Liver (tissue), 3 donors: ENCODE data around the gene OR51E2.

Experiments used
- NR2F2 ChIP-seq: IDR thresholded peaks from 2 replicates; pipeline ENCODE4 v1.6.1; 2016; ENCODE audit warnings: antibody characterized with exemption
- RAD21 ChIP-seq, 2 donors: IDR thresholded peaks; 2 replicates each; pipeline ENCODE4 v1.6.1; 2016; ENCODE audit warnings: antibody characterized with exemption in 2 of 2, mild to moderate bottlenecking in 2 of 2
- SP1 ChIP-seq: IDR thresholded peaks from 2 replicates; pipeline ENCODE4 v1.6.1; 2018; ENCODE audit warnings: antibody characterized with exemption, mild to moderate bottlenecking
- TAF1 ChIP-seq: conservative IDR thresholded peaks from 2 replicates; pipeline ENCODE4 v1.6.1; 2016; ENCODE audit warnings: antibody characterized with exemption, mild to moderate bottlenecking
- TF ChIP-seq, protein P1 (sequence below): IDR thresholded peaks from 2 replicates; pipeline ENCODE4 v1.6.1; 2016; ENCODE audit warnings: antibody characterized with exemption, mild to moderate bottlenecking
- TF ChIP-seq, protein P2 (sequence below): fragments of 150-350 bp; IDR thresholded peaks from 2 replicates; pipeline ENCODE4 v1.5.1; 2017; ENCODE audit warnings: improper control_type of control experiment, low read depth, low read length; ENCODE audit not compliant: missing input control
- TF ChIP-seq, protein P3 (sequence below): IDR thresholded peaks from 2 replicates; pipeline ENCODE4 v1.6.1; 2016; ENCODE audit warnings: antibody characterized with exemption
- donor health status: healthy.
- donor health status: healthy.

DNA sequence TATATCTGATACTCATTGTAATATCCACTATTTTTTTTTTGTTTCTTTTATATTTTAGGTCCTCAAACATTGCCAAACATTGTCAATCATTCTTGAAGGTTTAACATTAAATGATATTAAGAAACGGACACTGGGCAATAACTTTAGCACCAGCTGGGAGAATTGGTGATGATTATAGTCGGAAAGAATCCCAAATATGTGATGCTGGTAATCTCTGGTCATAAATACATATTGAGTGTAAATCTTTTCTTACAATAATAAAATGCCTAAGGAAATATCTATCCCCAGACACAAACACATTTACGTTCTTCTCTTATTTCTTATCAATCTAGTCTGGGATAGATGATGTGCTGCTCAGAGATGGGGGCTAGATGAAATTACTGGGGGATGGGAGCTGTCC, 25.2 kb downstream of the OR51E2 start:
- no peak for TF ChIP-seq SP1
- TF ChIP-seq NR2F2, result no peak
- TF ChIP-seq, protein P1, sequence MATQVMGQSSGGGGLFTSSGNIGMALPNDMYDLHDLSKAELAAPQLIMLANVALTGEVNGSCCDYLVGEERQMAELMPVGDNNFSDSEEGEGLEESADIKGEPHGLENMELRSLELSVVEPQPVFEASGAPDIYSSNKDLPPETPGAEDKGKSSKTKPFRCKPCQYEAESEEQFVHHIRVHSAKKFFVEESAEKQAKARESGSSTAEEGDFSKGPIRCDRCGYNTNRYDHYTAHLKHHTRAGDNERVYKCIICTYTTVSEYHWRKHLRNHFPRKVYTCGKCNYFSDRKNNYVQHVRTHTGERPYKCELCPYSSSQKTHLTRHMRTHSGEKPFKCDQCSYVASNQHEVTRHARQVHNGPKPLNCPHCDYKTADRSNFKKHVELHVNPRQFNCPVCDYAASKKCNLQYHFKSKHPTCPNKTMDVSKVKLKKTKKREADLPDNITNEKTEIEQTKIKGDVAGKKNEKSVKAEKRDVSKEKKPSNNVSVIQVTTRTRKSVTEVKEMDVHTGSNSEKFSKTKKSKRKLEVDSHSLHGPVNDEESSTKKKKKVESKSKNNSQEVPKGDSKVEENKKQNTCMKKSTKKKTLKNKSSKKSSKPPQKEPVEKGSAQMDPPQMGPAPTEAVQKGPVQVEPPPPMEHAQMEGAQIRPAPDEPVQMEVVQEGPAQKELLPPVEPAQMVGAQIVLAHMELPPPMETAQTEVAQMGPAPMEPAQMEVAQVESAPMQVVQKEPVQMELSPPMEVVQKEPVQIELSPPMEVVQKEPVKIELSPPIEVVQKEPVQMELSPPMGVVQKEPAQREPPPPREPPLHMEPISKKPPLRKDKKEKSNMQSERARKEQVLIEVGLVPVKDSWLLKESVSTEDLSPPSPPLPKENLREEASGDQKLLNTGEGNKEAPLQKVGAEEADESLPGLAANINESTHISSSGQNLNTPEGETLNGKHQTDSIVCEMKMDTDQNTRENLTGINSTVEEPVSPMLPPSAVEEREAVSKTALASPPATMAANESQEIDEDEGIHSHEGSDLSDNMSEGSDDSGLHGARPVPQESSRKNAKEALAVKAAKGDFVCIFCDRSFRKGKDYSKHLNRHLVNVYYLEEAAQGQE, result no peak
- no peak for TF ChIP-seq RAD21 (IDR thresholded peaks at IDR 0.05)
- TF ChIP-seq, protein P2, sequence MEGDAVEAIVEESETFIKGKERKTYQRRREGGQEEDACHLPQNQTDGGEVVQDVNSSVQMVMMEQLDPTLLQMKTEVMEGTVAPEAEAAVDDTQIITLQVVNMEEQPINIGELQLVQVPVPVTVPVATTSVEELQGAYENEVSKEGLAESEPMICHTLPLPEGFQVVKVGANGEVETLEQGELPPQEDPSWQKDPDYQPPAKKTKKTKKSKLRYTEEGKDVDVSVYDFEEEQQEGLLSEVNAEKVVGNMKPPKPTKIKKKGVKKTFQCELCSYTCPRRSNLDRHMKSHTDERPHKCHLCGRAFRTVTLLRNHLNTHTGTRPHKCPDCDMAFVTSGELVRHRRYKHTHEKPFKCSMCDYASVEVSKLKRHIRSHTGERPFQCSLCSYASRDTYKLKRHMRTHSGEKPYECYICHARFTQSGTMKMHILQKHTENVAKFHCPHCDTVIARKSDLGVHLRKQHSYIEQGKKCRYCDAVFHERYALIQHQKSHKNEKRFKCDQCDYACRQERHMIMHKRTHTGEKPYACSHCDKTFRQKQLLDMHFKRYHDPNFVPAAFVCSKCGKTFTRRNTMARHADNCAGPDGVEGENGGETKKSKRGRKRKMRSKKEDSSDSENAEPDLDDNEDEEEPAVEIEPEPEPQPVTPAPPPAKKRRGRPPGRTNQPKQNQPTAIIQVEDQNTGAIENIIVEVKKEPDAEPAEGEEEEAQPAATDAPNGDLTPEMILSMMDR, result no peak
- TF ChIP-seq, protein P3, sequence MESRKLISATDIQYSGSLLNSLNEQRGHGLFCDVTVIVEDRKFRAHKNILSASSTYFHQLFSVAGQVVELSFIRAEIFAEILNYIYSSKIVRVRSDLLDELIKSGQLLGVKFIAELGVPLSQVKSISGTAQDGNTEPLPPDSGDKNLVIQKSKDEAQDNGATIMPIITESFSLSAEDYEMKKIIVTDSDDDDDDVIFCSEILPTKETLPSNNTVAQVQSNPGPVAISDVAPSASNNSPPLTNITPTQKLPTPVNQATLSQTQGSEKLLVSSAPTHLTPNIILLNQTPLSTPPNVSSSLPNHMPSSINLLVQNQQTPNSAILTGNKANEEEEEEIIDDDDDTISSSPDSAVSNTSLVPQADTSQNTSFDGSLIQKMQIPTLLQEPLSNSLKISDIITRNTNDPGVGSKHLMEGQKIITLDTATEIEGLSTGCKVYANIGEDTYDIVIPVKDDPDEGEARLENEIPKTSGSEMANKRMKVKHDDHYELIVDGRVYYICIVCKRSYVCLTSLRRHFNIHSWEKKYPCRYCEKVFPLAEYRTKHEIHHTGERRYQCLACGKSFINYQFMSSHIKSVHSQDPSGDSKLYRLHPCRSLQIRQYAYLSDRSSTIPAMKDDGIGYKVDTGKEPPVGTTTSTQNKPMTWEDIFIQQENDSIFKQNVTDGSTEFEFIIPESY, result no peak
- TF ChIP-seq TAF1, result no peak
